ENCODE data around the gene ELK3.
A peak's percentile ranks its signal among the peaks of the same experiment; 100 is the strongest.

ELK3 gene

DNA sequence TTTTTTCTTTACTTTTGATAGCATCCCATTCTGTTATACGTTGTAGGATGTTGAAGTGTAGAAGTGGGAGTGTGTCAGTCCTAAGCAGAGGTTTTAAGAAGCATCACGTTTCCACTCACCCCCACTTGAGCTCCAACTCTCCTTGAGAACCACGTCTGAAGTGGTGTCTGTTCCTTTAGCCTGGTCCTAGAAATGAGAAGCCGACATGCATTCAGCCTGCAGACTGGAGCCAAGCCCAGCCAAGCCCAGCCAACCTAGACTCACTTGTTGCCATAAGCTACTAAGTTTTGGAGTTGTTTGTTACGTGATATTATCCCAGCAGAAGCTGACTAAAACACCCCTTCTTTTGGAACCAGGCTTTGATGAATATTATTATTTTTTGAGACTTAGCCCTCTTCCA is 4.4 kb upstream of the ELK3 start:
- DNase-seq (ENCODE audit: low read depth), result no peak

DNA sequence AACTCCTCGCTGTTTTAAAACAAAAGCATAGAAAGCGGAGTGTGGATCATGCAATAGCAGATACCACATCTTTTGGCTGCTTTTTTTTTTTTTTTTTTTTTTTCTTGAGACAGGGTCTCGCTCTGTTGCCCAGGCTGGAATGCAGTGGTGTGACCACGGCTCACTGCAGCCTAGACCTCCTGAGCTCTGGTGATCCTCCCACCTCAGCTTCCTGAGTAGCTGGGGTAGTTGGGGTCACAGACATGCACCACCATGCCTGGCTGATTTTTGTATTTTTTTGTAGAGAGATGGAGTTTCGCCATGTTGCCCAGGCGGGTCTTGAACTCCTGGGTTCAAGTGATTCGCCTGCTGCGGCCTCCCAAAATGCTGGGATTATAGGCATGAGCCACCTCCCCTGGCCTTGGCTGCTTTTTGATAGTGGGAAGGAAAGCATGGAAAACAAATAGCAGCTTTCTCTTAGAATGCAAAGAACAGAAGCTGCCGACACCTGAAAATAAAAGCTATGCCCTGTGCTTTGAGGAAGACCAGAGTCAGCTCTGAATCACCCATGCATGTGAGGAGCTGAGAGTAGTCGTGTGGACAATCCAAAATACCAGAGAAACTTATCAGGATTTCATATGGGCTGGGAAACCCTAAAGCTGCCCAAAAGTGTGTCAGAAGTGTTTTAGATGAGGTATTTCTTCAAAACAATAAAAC is 3.6 kb upstream of the ELK3 start:
- DNase-seq (ENCODE audit: low read depth), result no peak

DNA sequence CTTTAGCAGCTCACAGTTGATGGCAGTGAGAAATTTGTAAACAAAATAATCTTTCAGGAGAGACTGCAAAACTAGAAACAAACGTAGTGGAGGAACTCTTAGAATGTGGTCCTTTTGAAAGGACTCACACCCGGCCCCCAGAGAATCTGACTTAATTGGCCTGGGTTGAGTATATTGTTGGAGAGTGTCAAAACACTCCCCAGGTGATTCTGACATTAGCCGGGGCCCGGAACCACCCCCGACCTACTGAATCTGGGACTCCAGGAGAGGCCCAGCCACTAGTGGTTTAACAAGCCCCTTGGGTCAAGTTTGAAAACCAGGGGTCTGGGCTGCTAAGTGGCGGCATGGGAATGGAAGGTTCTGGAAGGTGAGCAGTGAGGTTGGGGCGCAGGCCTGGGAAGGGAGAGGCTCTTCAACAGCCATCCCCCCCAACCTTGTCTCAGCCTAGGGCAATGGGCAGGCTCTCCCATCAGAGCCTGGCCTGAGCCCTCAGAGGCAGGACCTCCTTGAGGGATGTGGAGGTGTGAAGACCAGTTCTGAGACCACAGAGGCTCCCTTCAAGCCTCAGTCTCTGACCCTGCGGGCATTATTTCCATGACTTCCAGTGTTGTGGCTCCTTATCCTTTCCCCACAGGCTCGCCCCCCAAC is 1.1 kb upstream of the ELK3 start:
- no peak for DNase-seq (ENCODE audit: low read depth)

DNA sequence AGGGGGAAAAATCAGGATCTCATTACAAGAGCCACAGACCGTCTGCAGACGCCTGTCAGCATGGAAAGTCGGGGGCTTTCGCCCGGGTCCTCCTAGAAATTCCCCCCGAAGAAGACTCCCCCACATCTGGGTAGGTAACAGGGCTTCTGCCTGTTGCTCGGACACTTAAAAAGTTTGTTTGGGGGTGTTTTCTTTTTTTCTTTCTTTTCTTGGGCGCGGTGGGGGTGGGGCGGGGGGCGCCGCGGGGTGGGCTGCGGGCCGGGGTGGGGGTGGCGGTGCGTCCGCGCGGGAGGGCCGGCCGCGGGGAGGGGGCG is 358 bp downstream of the ELK3 start:
- DNase-seq (ENCODE audit: low read depth), result no peak

DNA sequence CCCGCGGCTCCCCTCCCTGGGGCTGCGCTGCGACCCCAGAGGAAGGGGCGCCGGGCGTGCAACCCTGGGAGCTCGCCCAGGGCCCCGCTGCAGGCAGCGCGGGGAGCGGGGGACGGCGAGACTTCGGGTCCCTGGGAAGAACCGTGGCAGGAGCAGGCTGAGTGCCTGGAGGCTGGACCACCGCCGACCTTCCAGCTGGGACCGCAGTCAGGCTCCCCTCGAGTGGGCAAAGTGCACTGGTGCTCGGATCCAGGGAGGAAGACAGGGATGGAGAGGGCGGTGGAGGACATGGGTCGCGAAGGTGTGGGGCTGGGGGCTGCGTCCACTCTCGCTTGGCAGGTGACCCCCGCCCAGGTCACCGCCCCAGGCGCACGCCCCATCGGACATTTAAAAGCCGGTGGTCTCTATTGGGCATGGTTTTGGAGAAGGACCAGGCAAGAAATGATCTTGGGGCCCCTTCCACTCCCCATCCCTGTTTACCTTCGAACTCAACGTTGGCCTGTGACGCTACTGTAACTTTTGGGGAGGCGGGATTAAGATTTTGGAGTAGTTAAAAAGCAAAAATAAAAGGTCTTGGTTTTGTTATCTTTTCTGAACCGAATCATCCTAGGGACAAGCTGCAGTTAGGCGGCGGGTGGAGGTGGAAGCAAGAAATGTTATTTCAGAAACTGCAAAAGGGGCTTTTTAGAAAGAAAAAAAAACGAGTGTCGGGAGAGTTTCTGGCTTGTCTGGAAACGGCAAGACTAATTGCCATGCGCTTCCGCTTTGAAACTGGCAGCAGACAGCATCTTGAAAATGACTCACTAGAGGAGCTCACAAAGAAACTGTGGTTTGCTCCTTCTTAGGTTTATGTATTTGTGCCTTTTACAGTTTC is 1.0 kb downstream of the ELK3 start:
- peak; percentile 63 for DNase-seq (ENCODE audit: low read depth)

DNA sequence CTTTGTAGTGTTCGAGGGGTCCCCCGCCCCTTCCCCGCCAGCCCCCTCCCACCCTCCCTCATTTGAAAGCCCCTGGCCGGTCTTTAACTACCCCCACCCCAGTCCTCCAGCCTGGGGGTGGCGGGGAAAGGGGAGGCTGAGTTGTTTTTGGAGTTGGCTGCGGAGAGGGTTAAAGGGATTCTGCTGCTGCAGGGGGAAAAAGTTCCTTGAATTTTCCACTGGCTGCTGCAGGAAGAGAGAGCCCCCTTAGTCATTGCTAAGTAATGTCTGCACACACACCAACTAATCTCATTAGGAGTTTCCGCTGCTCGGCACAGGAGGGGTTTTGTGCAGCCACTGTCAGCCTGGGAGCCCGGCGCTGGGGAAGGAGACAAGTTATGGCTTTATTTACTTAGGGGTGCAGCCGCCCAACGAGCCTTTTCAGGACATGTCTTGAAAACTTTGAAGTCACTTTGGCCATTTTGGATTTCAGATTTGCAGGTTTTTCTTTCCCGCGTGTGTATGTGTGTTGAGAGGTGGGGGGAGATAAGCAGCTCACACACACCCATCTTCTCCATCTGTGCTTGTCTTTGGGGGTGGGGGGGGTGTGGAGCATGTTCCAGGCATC is 1.8 kb downstream of the ELK3 start:
- peak; percentile 49 for DNase-seq (ENCODE audit: low read depth)

DNA sequence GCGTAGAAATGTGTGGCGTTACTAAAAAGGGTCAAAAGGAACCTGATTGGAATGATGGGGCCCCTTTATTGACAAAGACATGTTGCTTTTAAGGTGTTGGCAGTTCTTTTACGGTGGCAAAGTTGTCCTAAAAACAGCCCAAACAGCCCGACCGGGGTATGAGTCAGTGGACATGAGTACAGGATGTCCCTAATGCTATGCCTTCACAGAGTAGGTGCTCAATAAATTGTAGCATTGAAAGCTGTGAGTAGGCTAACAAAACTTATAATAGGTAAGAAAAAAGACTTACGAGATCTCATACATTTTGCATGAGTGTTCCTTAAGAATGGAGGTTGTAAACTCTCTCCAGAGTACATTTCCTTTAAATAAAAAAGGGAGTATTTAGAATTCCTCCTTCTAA is 2.6 kb downstream of the ELK3 start:
- DNase-seq (ENCODE audit: low read depth), result no peak

DNA sequence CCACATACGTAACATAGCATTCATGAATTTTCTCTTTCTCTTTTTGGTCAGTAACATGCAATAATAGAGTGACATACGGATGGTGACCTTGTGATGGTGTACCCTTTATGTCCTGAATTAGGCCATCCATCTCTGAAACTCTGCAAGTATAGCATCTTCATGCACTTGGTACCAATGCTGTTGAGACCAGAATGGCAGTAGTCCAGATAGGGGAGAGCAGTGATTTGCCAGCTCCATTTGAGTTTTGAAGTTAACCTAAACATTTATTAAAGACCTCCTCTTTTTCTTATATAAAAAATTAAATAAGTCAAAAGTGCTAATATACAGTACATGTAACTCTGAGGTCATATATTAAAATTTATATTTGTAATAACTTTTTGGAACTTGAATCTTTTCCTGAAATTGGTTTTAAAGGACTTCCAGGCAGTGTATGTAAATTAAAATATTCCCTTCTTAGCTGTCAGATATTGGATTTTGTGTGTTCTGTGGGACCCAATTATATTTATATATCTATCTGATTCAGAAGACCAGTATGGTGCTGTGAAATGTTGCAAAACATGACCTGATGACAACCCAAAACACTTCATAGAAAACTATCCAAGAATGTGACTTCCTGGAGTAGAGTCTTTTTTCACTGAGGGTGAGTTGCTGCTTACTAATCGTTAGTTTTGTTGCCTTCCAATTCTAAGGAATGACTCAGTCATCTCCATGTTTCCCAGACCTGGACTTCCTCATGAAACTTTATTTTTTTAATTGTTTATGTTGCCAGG is 3.5 kb downstream of the ELK3 start:
- DNase-seq (ENCODE audit: low read depth), result peak; percentile 96

DNA sequence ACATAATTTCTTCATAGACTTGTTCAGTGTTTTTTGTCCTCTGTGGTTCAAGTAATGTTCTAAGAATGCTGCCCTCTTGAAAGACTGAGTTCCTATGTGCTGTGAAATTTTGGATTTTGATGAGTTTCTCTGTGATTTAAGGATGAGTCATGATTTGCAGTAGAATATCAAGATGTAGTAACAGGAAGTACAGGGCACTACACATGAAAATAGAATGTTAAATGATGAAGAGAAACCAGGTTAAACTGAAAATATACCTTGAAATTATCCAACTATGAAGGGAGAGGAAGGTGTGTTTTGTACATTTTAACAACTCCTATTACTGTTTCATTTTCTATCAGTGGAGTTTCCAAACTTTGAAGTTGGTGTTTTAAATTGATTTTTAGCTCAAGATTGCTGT is 4.8 kb downstream of the ELK3 start:
- DNase-seq (ENCODE audit: low read depth), result peak; percentile 95

DNA sequence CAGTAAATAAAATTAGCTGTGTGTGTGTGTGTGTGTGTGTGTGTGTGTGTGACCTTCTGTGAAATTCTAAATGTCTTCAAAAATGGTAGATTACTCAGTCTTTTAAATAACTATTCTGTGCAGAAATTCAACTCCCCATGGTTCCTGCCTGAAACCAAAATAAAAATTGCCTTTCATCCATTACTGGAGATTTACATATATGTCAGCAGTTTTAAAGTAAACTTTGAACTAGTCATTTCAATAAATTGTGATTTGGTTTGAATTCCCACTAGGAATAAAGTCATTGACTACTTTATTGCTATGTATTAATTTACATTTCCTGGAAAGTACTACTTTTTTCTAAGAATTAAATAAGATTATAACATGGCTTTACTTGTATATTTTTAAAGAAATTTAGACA is 5.3 kb downstream of the ELK3 start:
- DNase-seq (ENCODE audit: low read depth), result no peak

DNA sequence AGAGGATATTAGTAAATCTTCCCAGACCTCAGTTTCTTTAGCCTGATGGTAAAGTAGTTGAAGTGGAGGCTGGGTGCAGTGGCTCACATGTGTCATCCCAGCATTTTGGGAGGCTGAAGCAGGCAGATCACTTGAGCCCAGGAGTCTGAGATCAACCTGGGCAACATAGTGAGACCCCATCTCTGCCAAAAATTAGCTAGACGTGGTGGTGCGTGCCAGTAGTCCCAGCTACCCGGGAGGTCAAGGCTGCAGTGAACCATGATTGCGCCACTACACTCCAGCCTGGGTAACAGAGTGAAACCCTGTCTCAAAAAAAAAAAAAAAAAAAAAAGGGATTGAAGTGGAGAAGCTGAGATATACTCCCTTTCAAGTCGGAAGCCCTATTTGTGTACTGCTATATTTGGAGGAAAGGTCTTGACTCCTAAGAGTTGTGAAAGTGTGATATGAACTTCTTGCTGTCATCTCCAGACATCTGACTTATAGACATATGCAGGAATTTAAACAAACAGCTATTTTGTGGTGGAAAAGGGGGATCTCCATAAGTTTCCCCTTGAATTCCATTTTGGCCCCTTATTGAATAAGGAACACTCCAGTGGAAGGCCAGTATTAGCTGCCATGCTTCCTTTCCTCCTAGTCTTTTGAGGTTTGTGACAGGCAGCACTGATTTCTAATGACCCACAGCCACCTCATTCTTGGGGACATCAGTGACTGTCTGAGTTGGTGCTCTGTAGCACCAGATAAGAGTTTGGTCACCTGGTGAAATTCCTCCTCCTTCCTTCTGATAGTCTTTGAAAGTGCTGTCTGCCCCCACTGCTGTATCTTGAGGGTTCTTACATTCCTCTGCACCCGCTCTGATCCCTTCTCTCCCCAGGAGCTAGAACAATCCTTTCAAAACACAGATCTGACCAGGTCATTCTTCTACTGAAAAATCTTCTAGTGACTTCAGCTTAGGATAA is 7.4 kb downstream of the ELK3 start:
- DNase-seq (ENCODE audit: low read depth), result no peak

DNA sequence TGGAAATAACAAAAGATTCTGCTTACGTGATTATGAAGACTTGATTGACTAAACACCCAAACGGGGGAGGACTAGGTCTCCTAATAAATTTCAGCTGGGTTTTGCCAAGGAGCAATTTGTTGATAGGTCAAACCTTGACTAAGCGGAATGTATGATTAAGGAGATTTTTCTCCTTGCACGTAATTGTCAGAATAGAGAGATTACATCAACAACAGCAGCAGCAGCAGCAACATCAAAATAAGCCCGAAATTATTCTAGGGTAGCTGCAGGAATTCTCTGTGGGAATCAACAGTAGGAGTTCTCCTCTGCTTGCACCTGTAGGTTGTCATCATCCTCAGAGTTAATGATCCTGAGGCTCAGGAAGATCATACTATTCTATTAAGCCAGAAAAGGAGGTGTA is 10.2 kb downstream of the ELK3 start:
- DNase-seq (ENCODE audit: low read depth), result no peak

DNA sequence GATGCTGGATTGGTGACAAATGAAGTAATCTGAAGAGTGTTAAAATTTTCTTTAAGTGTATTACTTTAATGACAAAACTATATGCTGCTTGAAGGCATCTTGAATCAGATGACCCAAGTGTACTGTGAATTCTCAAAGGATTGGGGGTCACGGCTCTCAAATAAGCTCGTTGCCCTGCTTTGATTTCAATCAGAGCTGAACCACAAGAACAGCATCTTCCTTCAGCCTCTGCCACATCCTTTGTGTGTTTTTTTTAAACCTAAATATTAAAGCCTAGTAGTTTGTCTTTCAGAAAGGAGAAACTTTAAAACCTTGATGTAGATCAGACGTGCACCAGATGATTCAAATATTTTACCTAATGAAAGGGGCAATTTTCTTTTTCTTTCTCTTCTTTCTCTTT is 11.7 kb downstream of the ELK3 start:
- DNase-seq (ENCODE audit: low read depth), result no peak

DNA sequence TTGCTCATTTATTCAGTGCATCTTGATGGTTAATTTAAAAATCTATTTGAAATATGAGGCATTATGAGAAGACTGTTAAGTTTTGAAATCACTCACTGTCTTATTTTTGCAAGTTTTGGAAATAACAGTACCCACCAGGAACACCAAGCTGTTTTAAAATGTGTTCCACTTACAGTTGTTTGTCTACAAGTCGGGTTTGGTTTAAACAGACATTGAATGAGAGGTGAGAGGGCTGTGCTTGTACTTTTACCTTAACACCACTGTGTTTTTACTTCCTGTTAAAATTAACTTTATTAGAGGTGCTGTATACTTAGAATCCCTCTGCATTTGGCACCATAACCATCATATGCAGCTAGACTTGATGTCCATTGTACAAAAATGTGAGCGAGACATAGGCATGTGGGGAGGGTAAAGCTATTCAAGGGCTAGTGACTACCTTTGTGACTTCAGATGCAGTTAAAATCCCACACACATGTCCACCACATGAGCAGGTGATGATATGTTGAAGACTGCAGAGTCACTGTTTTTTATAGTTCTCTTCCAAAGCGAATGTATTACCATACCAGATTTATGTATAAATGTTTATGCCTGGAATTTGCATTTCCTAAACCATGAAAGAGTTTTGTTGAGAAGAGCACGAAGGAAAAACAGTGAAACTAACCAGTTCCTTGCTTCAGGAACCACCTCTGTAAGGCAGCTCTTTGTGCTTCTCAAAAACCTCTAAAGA is 12.9 kb downstream of the ELK3 start:
- no peak for DNase-seq (ENCODE audit: low read depth)

DNA sequence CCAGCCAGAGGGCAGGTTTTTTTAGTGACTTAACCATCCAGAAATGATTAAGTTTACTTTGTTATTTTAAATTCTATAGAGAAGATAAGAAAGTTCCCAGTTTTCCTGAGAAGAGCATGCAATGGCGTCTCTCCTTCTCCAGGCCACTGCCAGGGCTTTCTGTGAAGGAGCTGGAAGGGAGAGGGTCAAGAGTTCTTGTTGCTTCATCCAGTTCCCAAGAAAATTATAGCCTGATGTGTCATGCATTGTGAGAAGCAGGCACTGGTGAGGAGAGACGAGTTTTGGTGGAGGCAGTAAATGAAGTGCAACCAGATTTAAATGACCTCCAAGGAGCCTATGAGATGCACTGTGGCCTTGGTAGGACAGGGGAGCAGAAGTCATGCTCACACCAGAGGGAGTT is 14.2 kb downstream of the ELK3 start:
- peak; percentile 60 for DNase-seq (ENCODE audit: low read depth)

DNA sequence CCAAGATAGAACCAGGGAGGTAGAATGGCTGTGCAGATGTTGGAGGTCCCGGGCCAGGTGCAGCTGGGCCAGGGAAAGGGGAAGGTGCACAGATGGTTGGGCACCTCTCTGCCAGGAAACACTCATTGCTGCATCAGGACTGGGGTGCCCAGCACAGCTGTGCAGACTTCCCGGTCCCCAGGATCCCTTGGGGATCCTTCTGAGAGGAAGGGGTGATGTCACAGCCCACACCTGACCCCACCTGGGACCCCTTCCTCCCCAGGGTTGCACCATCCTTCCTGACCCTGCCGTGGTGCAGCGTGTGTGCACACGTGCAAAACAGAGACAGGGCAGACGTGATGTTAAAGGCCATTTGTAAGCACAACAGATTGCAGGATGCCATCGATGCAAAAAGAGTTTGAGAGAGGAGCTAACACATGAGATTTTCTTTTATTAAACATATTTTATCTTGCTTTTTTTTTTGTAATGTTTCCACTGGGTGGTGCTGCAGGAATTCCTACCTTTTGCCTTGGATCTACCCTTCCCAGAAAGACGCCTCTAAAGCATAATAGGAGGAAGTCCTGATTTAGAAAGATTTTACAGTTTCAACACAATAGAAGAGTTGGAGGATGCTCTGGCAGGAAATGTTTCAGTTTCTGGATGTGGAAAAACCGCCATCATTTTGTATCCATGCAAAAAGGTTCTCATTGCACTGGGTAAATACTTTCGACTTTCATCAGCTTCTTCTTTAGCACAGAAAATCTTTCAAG is 14.8 kb downstream of the ELK3 start:
- no peak for DNase-seq (ENCODE audit: low read depth)

DNA sequence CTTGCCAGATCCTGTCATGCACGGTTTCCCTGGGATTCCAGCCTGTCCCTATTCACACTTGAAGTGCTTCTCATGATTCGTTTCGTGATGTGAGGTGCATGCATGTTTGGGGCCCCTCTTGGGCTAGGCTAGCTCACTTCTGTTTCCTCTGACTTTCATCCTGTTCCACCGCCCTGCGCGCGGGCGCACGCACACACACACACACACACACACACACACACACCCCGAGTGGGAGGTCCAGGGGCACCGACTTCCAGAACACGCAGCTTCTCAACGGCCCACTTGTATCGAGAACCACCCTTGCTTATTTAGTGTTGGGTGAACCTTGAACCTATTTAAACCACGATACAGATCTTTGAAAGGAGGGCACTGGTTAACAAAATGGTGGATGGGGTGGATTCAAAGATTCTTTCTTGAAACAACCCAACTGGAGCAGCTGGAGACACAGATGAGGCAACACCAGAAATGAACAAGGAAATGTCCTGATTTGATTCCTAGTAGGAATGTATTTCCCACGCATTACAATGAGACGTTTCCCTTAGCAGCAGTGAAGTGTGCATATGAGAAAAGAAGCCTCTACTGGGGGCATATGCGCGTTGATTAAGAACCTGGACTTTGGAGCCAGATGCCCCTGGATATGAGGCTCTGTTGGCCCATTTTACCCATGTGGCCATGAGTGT is 16.3 kb downstream of the ELK3 start:
- DNase-seq (ENCODE audit: low read depth), result no peak

DNA sequence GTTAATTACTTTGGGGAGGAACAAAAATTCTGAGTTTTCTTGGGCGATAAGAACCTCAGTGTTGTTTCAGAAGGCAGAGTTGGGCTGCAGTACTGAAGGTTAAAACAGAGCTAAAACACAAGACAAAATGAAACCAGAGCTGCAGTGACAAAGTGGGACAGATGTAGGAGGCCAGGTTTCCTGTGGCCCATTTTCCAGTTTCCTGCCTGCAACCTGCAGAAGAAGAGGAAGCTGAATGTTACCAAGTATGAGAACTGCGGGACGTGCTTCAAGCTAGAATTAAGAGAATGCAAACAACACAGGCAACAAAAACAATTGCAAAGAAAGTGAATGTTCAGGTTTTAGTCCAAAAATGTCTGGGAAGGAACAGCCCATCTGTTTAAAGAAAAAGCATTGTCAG is 17.8 kb downstream of the ELK3 start:
- no peak for DNase-seq (ENCODE audit: low read depth)
